GM19240 (cell line): ENCODE measurements around the gene CABLES2.
"Not testable (repeated sequence)": the region's sequence is repeated elsewhere in the genome, so short reads cannot be mapped to it uniquely, and the experiment has no call there.

Source experiments
- DNase-seq: peaks from one replicate; pipeline ENCODE4 v3.0.0; 2011; ENCODE audit warnings: low spot score; ENCODE audit not compliant: insufficient read length

CABLES2 gene

DNA sequence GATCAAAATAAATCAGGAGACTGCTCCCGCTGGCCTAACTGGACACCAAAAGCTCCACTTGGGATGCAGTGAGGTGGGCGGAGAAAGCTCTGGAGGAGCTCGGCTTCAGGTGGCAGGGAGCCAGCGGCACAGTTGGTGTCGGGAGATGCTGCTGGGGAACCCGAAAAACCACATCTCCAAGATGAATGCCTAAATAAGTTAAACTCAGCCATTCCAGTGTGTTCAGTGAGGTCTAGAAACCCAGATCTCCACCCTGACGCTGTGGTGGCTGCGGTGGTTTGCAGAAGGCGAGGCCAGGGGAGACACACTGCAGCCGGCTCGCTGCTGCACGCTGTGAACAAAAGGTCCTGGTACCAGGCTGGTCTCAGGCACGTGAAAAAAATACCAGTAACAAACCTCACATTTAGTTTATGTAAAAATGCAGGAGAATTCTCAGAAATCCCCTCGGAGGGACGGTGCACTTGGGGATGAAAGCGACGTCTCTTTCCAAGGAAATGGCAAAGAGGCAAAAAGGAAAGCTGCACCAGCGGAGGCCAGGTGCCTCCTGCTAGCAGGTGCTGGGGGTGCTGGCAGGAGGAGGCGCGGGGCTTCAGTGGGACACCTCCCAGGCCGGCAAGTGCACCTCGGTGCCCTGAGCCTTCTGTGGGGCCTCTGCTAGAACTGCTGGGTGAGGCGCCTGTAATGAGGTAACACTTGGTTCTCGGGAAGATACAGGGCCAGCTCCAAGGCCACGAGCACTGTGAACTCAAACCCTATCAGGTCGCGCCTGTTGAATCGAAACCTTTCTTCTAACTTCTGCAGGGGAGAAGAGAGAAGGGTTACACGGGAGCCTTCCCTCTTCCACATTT is 16.5 kb downstream of the CABLES2 start:
- DNase-seq, result no peak

DNA sequence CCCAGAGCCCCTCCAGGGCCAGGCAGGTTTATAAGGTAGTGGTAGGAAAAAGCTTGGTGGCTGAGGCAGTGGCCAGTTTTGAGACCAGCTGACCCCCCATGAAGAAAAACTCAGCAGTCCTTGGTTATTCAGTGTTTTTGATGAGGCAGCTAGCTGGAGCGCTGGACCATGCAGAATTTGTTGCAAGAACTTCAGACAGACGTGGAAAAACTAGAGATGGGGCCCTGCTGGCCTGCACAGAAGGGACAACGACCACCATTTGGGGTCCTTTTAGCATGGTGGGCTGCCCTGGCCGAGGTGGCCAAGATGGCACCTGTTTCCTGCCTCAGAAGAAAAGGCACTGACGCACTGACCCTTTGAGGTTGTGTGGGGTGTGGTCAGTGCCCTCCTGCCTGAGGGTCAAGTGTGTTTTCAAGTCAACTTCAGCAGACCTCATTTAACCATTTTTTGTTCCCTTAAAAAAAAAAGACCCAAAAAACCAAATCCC is 17.4 kb downstream of the CABLES2 start:
- no peak for DNase-seq

DNA sequence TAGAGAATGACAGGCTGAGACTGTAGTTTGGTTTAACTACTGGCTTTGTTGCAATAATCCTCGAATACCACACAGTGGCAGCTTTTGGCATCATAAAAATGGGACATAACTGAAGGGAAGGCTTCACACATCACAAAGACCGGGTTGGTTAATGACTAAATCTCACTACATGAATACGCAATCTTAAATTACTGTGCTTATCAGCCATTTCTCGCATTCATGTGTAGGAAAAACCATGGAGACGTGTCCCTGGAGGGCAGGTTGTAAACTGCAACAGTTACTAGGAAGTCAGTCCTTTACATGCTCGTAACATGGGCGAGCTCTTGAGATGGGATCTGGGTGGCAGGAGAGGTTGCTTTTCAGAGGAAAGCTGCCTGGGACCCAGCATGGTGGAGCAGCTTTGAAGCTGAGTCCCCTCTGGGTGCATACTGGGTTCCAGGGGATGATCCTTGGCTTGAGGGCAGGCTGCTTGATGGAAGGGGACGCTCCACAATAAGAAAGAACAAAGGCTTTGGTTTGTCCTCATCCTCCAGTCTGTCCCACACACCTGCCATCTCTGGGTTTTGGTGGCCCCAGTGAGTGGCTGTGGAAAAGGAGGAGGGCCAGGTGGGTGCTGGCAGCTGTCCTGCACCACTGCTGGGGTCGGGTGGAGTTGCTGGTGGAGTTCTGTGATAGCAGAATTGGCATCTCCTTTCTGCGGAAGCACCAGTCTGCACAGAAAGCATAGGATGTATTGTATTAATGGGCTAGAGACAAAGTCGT is 18.1 kb downstream of the CABLES2 start:
- DNase-seq, result no peak

GRCh38 chr20:62387933-62388635 is 19.0 kb downstream of the CABLES2 start:
- DNase-seq, result no peak

- DNase-seq, result no peak
These were observed 19.7 kb downstream of the CABLES2 start for GRCh38 chr20:62387219-62387913.

GRCh38 chr20:62386383-62387218 is 20.5 kb downstream of the CABLES2 start, which contains the start of gene RPS21:
RPS21 (plus strand) TSS chr20:62387103; CDS start chr20:62387339, 236 bp downstream.
- DNase-seq, result peak; percentile 97

- peak; percentile 82 for DNase-seq
These were observed 24.5 kb downstream of the CABLES2 start for GRCh38 chr20:62382306-62383198.

- no peak for DNase-seq
These were observed 25.2 kb downstream of the CABLES2 start for GRCh38 chr20:62381842-62382241.

DNA sequence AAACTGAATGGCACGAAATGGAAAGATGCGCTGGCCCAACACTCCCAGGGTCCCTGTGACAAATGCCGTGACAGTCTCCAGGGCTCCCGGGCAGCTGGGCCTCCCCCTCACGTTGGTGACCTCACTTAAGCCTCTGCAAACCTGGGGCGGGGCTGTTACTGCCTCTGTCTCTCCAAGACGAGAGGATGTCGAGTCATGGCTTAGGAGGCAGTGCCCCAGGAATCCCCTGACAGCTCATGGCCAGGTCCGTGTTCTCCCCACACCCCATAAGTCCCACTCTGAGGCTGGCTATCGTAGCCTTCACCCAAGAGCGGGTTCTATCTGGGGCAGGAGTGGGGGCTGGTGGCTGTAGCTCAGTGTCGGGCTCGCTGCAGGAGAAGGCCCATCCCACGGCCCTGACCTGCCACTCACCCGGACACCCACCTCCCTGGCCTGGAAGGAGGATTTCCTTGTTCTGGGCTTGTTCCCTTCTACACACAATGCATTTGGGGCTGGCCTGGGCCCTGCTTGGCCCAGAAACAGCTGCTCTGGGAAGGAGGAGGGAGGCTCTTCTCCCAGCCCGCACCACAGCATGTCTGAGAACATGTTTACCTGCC is 25.8 kb downstream of the CABLES2 start:
- DNase-seq, result no peak

- no peak for DNase-seq
These were observed 28.9 kb downstream of the CABLES2 start for GRCh38 chr20:62378215-62378614.

DNA sequence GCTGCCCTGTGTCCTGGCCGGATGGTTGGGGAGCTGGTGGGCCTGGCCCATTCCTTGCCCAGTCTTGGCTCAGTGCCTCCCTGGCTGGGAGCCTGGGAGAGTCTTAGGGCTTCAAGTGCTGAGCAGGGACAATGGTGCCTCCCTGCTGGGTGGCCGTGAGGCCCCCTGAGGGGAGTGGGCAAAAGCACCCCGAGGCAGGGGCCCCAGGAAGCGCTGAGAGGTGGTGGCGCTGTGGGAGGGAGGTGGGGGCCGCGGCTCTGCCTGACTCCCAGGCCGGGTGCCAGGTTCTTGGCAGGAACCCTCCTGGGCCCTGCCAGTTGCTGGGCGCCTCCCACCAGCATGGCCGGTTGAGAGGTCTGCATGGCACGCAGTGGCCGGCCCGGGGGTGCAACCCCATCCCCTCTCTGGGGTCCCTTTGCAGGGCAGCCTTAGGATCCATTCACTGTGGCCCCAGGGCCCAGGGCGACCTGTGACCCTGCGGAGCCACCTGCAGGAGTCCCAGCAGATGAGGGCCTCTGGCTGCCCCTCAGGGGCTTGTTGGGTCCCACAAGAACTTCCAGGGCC is 29.4 kb downstream of the CABLES2 start:
- no peak for DNase-seq

DNA sequence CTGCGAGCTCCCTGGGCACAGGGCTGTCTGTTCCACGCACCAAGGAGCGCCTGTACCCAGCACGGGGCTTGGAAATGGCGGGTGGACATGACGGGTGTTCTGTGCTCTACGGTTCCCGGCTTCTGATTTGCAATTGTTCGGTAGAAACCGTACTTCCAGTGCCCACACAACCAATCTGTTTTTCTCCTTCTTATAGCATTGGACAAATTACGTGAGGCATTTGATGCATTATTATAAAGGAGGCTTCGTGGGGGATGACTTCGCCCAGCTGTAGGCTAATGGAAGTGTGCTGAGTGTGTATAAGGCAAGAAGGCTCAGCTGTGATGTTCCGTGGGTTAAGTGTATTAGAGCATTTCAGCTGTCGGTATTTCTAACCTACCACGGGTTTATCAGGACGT is 30.0 kb downstream of the CABLES2 start:
- no peak for DNase-seq

DNA sequence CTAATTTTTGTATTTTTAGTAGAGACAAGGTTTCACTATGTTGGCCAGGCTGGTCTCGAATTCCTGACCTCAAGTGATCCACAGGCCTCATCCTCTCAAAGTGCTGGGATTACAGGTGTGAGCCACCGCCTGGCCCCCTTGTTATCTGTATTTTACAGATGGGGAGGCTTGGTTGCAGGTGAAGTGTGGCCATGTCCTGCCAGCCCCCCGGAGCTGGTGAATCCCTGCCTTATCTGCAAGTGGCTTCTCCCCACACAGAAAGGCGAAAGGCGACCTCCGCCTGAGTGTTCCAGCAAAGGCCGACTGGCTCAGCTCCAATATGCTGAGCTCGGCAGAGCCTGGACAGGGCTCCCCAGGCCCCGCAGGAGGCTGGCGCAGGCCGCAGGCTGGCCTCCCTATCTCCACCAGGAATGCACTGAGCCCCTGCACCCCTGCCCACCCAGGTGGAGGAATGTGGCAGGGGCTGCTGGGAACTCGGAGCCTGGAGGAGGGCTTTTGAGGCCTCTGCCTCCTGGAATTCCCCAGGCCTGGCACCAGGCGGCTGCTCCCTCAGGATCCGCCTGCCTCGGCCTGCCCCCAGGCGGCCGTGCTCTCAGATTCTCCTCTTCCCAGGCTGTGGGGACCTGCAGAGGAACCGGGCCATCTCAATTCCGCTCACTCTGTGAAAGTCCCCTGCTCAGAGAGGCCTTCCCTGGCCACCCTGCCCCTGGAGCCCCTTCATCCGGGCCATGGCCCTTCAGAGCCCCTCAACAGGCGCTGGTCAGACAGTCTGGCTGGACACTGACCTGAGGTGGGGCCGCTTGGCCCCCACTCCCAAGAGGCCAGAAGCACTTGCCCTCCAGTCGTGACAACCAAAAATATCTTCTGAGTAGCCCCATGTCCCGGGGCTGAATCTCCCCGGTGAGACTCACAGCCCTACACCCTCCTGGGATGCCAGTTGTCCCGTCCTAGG is 30.7 kb downstream of the CABLES2 start:
- DNase-seq, result no peak

DNA sequence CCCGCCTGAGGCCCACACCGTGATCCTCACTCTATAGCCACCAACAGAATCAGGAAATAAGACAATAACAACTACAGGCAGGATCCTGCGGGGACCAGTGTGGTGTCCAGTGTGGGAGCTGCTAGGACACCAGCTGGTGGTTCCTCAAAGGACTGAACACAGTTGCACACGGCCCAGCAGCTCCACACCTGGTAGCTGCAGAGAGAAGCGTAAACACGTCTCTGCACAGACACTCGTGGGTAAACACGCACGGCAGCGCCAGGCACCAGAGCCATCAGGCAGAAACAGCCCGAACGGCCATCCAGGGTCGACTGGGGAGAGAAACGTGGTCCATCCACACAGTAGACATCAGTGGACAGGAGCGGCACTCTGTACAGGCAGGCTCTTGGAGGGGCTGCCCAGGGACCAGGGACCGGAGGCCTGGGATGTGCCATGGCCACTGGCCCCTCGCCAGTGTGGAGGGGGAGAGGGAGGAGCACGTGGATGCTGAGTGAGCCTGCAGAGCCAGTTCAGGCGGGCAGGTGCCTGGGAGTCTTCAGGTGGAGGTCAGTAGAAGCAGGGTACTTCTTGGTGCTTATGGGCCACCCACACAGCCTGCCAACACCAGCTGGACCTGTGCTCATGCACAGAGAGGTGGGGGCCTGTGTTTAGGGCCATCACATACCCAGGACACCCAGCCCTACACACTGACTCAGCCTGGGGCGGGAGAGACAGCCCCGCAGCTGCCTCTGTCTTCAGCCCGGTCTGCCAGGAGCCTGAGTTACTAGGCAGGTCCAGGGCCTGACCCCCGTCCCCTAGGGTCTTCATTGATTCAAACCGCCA is 32.5 kb downstream of the CABLES2 start:
- DNase-seq, result no peak

GRCh38 chr20:62373631-62374179 is 33.4 kb downstream of the CABLES2 start:
- DNase-seq, result not testable (repeated sequence)
